Liver (tissue), 9 donors: ENCODE data around the gene GPBP1L1. TPM values are rescaled to one million over a fixed set of nuclear protein-coding genes. Genes with fewer than 3 reads are reported as not detected.

Experiments
- DNase-seq: peaks from one replicate; pipeline ENCODE4 v3.0.0-alpha.2; 2017; ENCODE audit warnings: low spot score
- H3K27ac ChIP-seq, 2 donors: one replicate each; pipeline ENCODE4 v1.7.0; 2013; ENCODE audit warnings: inconsistent platforms in 2 of 2, low read length in 2 of 2, control low read depth in 1 of 2, low read depth in 1 of 2, mild to moderate bottlenecking in 1 of 2
- H3K27me3 ChIP-seq, 4 donors: one replicate each; pipeline versions ENCODE4 v1.6.1 to v1.7.0; 2013; ENCODE audit warnings: low read length in 3 of 4, inconsistent platforms in 1 of 4, mild to moderate bottlenecking in 1 of 4, moderate library complexity in 1 of 4; ENCODE audit not compliant: control insufficient read depth in 4 of 4, insufficient read depth in 4 of 4
- H3K36me3 ChIP-seq, 4 donors: one replicate each; pipeline versions ENCODE4 v1.6.1 to v1.7.0; 2013; ENCODE audit warnings: low read length in 3 of 4, mild to moderate bottlenecking in 3 of 4, low read depth in 1 of 4, moderate library complexity in 1 of 4; ENCODE audit not compliant: control insufficient read depth in 4 of 4, insufficient read depth in 3 of 4
- H3K4me1 ChIP-seq, 4 donors: one replicate each; pipeline versions ENCODE4 v1.6.1 to v1.7.0; 2013; ENCODE audit warnings: low read length in 3 of 4, mild to moderate bottlenecking in 3 of 4, moderate library complexity in 1 of 4; ENCODE audit not compliant: control insufficient read depth in 4 of 4, insufficient read depth in 4 of 4
- H3K4me3 ChIP-seq, 3 donors: one replicate each; pipeline versions ENCODE4 v1.6.1 to v1.7.0; 2013; ENCODE audit warnings: low read length in 3 of 3, control low read depth in 1 of 3, low read depth in 1 of 3, mild to moderate bottlenecking in 1 of 3
- H3K9ac ChIP-seq, 2 donors: one replicate each; pipeline ENCODE4 v1.7.0; 2013; ENCODE audit warnings: low read length in 2 of 2, mild to moderate bottlenecking in 2 of 2, moderate library complexity in 2 of 2, control low read depth in 1 of 2, low read depth in 1 of 2
- H3K9me3 ChIP-seq, 4 donors: one replicate each; pipeline versions ENCODE4 v1.6.1 to v1.7.0; 2013; ENCODE audit warnings: low read length in 3 of 4; ENCODE audit not compliant: control insufficient read depth in 4 of 4
- EGR1 ChIP-seq, 2 donors: IDR thresholded peaks; 2 replicates each; pipeline ENCODE4 v1.6.1; 2016 to 2018; ENCODE audit warnings: antibody characterized with exemption in 2 of 2, low read depth in 2 of 2
- FOXA1 ChIP-seq: IDR thresholded peaks from 2 replicates; pipeline ENCODE4 v1.6.1; 2016; ENCODE audit warnings: antibody characterized with exemption
- FOXA2 ChIP-seq: IDR thresholded peaks from 2 replicates; pipeline ENCODE4 v1.6.1; 2016; ENCODE audit warnings: antibody characterized with exemption
- GABPA ChIP-seq, 2 donors: IDR thresholded peaks in 1 of 2; conservative IDR thresholded peaks in 1 of 2; 2 replicates each; pipeline ENCODE4 v1.6.1; 2016; ENCODE audit warnings: antibody characterized with exemption in 2 of 2, mild to moderate bottlenecking in 1 of 2, moderate library complexity in 1 of 2
- HNF4A ChIP-seq, 2 donors: conservative IDR thresholded peaks; 2 replicates each; pipeline ENCODE4 v1.6.1; 2016; ENCODE audit warnings: antibody characterized with exemption in 2 of 2, mild to moderate bottlenecking in 2 of 2
- HNF4G ChIP-seq: IDR thresholded peaks from 2 replicates; pipeline ENCODE4 v1.6.1; 2016; ENCODE audit warnings: antibody characterized with exemption
- JUND ChIP-seq, 2 donors: IDR thresholded peaks; 2 replicates each; pipeline ENCODE4 v1.6.1; 2016; ENCODE audit warnings: antibody characterized with exemption in 2 of 2
- NR2F2 ChIP-seq: IDR thresholded peaks from 2 replicates; pipeline ENCODE4 v1.6.1; 2016; ENCODE audit warnings: antibody characterized with exemption
- RAD21 ChIP-seq, 2 donors: IDR thresholded peaks; 2 replicates each; pipeline ENCODE4 v1.6.1; 2016; ENCODE audit warnings: antibody characterized with exemption in 2 of 2, mild to moderate bottlenecking in 2 of 2
- RXRA ChIP-seq, 2 donors: IDR thresholded peaks; 2 replicates each; pipeline ENCODE4 v1.6.1; 2017 to 2018; ENCODE audit warnings: antibody characterized with exemption in 2 of 2, mild to moderate bottlenecking in 1 of 2
- SP1 ChIP-seq: IDR thresholded peaks from 2 replicates; pipeline ENCODE4 v1.6.1; 2018; ENCODE audit warnings: antibody characterized with exemption, mild to moderate bottlenecking
- TAF1 ChIP-seq: conservative IDR thresholded peaks from 2 replicates; pipeline ENCODE4 v1.6.1; 2016; ENCODE audit warnings: antibody characterized with exemption, mild to moderate bottlenecking
- YY1 ChIP-seq: IDR thresholded peaks from 2 replicates; pipeline ENCODE4 v1.6.1; 2016; ENCODE audit warnings: antibody characterized with exemption, mild to moderate bottlenecking
- whole genome bisulfite sequencing: extraction: QIAGEN DNeasy Blood & Tissue Kit; methylation state at CpG from one replicate; pipeline ENCODE4 v1.1.7; 2013; 5-methylcytosine and 5-hydroxymethylcytosine counted together
- polyA plus RNA-seq, 2 donors: library from polyadenylated mRNA; stranded (reverse) in 1 of 2; unstranded in 1 of 2; fragments of 200-250 nt in 1 of 2; fragments of >200 nt in 1 of 2; fragmentation: Nextera tagmentation in 1 of 2; extraction: Ambion mirVana in 1 of 2; gene quantifications; one replicate each; pipeline versions ENCODE4 v1.2.1 to v1.2.3, GENCODE V29; 2013 to 2015
- total RNA-seq, 2 donors: library from RNA; depleted of rRNA; stranded (reverse); fragments of >200 nt; gene quantifications; one replicate each; pipeline ENCODE4 v1.2.3, GENCODE V29; 2014
- TF ChIP-seq, protein P1 (sequence below): IDR thresholded peaks from 2 replicates; pipeline ENCODE4 v1.6.1; 2016; ENCODE audit warnings: antibody characterized with exemption
- TF ChIP-seq, protein P2 (sequence below): IDR thresholded peaks from 2 replicates; pipeline ENCODE4 v1.6.1; 2016; ENCODE audit warnings: antibody characterized with exemption
- TF ChIP-seq, protein P3 (sequence below): fragments of 150-350 bp; IDR thresholded peaks from 2 replicates; pipeline ENCODE4 v1.5.1; 2017; ENCODE audit warnings: improper control_type of control experiment, low read depth, low read length; ENCODE audit not compliant: missing input control
- TF ChIP-seq, protein P4 (sequence below): IDR thresholded peaks from 2 replicates; pipeline ENCODE4 v1.6.1; 2016; ENCODE audit warnings: antibody characterized with exemption, mild to moderate bottlenecking
- TF ChIP-seq, protein P5 (sequence below): IDR thresholded peaks from 2 replicates; pipeline ENCODE4 v1.6.1; 2016; ENCODE audit warnings: antibody characterized with exemption
- donor health status: healthy.
- donor health status: healthy.
- donor health status: healthy.
- donor health status: healthy.
- donor health status: healthy.

The GPBP1L1 gene
- total and polyA plus RNA-seq, 4 donors: 24.8 to 86.7 (median 53.5) TPM

DNA sequence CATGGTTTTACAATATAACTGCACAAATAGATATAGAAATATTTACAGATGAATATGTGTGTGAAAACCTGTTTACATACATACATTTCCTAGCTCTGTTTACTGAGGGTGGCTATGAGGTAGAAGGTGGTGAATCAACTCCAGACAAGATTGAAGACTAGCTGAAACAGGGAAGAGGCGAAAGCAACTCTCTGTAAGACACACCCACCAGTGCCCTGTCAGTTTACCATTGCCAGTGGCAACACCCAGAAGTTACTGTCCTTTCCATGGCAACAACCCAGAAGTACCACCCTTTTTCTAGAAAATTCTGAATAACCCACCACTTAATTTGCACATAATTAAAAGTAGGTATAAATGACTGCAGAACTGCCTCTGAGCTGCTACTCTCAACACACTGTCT, 18.3 kb upstream of the GPBP1L1 start:
- Histone ChIP-seq H3K27me3 (no peaks in the 10 kb centered on the region), H3K9me3 (no peaks in the 10 kb centered on the region), H3K4me3 (no peak overlapping the region), H3K36me3 (peaks cover 0 to 6% (median 2%) of the 10 kb centered on the region in 4 donors), H3K4me1 (no peaks in the 10 kb centered on the region), H3K9ac (no peak overlapping the region), H3K27ac (no peak overlapping the region)
- no peak for DNase-seq
- TF ChIP-seq RXRA (IDR thresholded peaks at IDR 0.05) (no peak), YY1 (no peak), SP1 (no peak), TAF1 (no peak), JUND (IDR thresholded peaks at IDR 0.05) (no peak), RAD21 (IDR thresholded peaks at IDR 0.05) (no peak), NR2F2 (no peak), FOXA1 (no peak), EGR1 (IDR thresholded peaks at IDR 0.05; ENCODE audit: low read depth in 2 of 2) (no peak), HNF4A (conservative IDR thresholded peaks at IDR 0.05) (no peak), HNF4G (no peak), FOXA2 (no peak), GABPA (IDR thresholded peaks at IDR 0.05 in 1 of 2, conservative IDR thresholded peaks at IDR 0.05 in 1 of 2) (no peak)
- TF ChIP-seq, protein P1, sequence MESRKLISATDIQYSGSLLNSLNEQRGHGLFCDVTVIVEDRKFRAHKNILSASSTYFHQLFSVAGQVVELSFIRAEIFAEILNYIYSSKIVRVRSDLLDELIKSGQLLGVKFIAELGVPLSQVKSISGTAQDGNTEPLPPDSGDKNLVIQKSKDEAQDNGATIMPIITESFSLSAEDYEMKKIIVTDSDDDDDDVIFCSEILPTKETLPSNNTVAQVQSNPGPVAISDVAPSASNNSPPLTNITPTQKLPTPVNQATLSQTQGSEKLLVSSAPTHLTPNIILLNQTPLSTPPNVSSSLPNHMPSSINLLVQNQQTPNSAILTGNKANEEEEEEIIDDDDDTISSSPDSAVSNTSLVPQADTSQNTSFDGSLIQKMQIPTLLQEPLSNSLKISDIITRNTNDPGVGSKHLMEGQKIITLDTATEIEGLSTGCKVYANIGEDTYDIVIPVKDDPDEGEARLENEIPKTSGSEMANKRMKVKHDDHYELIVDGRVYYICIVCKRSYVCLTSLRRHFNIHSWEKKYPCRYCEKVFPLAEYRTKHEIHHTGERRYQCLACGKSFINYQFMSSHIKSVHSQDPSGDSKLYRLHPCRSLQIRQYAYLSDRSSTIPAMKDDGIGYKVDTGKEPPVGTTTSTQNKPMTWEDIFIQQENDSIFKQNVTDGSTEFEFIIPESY: no peak
- TF ChIP-seq, protein P2, sequence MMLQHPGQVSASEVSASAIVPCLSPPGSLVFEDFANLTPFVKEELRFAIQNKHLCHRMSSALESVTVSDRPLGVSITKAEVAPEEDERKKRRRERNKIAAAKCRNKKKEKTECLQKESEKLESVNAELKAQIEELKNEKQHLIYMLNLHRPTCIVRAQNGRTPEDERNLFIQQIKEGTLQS: no peak
- TF ChIP-seq, protein P3, sequence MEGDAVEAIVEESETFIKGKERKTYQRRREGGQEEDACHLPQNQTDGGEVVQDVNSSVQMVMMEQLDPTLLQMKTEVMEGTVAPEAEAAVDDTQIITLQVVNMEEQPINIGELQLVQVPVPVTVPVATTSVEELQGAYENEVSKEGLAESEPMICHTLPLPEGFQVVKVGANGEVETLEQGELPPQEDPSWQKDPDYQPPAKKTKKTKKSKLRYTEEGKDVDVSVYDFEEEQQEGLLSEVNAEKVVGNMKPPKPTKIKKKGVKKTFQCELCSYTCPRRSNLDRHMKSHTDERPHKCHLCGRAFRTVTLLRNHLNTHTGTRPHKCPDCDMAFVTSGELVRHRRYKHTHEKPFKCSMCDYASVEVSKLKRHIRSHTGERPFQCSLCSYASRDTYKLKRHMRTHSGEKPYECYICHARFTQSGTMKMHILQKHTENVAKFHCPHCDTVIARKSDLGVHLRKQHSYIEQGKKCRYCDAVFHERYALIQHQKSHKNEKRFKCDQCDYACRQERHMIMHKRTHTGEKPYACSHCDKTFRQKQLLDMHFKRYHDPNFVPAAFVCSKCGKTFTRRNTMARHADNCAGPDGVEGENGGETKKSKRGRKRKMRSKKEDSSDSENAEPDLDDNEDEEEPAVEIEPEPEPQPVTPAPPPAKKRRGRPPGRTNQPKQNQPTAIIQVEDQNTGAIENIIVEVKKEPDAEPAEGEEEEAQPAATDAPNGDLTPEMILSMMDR: no peak
- TF ChIP-seq, protein P4, sequence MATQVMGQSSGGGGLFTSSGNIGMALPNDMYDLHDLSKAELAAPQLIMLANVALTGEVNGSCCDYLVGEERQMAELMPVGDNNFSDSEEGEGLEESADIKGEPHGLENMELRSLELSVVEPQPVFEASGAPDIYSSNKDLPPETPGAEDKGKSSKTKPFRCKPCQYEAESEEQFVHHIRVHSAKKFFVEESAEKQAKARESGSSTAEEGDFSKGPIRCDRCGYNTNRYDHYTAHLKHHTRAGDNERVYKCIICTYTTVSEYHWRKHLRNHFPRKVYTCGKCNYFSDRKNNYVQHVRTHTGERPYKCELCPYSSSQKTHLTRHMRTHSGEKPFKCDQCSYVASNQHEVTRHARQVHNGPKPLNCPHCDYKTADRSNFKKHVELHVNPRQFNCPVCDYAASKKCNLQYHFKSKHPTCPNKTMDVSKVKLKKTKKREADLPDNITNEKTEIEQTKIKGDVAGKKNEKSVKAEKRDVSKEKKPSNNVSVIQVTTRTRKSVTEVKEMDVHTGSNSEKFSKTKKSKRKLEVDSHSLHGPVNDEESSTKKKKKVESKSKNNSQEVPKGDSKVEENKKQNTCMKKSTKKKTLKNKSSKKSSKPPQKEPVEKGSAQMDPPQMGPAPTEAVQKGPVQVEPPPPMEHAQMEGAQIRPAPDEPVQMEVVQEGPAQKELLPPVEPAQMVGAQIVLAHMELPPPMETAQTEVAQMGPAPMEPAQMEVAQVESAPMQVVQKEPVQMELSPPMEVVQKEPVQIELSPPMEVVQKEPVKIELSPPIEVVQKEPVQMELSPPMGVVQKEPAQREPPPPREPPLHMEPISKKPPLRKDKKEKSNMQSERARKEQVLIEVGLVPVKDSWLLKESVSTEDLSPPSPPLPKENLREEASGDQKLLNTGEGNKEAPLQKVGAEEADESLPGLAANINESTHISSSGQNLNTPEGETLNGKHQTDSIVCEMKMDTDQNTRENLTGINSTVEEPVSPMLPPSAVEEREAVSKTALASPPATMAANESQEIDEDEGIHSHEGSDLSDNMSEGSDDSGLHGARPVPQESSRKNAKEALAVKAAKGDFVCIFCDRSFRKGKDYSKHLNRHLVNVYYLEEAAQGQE: no peak
- TF ChIP-seq, protein P5, sequence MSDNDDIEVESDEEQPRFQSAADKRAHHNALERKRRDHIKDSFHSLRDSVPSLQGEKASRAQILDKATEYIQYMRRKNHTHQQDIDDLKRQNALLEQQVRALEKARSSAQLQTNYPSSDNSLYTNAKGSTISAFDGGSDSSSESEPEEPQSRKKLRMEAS: no peak
- 95% methylated on average over 1 of the region's 1 CpG for WGBS
